GM23248 (cell line): Measurements from ENCODE around the gene LSAMP. TPM values are rescaled to one million over a fixed set of nuclear protein-coding genes. Genes with fewer than 3 reads are reported as not detected.

ENCODE experiments used
- DNase-seq: peaks from one replicate; pipeline ENCODE4 v3.0.0-alpha.2; 2015
- H2AFZ ChIP-seq: fragments of 200-600 bp; sonication (generic); 2 replicates; pipeline ENCODE4 v1.6.1; 2016; ENCODE audit warnings: antibody characterized with exemption
- H3F3A ChIP-seq: fragments of 200-600 bp; sonication (generic); 2 replicates; pipeline ENCODE4 v1.6.1; 2016; ENCODE audit warnings: mild to moderate bottlenecking, antibody characterized with exemption, mixed run types; ENCODE audit not compliant: insufficient read depth
- H3K27ac ChIP-seq: fragments of 200-600 bp; sonication (generic); 2 replicates; pipeline ENCODE4 v1.5.1; 2016; ENCODE audit warnings: mild to moderate bottlenecking
- H3K27me3 ChIP-seq: fragments of 200-600 bp; sonication (generic); replicated peaks from 2 replicates; pipeline ENCODE4 v1.6.1; 2016; ENCODE audit warnings: mild to moderate bottlenecking; ENCODE audit not compliant: insufficient read depth
- H3K36me3 ChIP-seq: fragments of 200-600 bp; sonication (generic); 2 replicates; pipeline ENCODE4 v1.6.1; 2016; ENCODE audit warnings: low read depth, mild to moderate bottlenecking
- H3K4me1 ChIP-seq: fragments of 200-600 bp; sonication (generic); 2 replicates; pipeline ENCODE4 v1.6.1; 2016; ENCODE audit warnings: mild to moderate bottlenecking; ENCODE audit not compliant: insufficient read depth
- H3K4me2 ChIP-seq: fragments of 200-600 bp; sonication (generic); one replicate; pipeline ENCODE4 v1.6.1; 2016; ENCODE audit warnings: mild to moderate bottlenecking; ENCODE audit not compliant: unreplicated experiment
- H3K4me3 ChIP-seq: fragments of 200-600 bp; sonication (generic); 2 replicates; pipeline ENCODE4 v1.5.1; 2016; ENCODE audit warnings: mild to moderate bottlenecking
- H3K79me2 ChIP-seq: fragments of 200-600 bp; sonication (generic); 2 replicates; pipeline ENCODE4 v1.6.1; 2016; ENCODE audit warnings: mild to moderate bottlenecking; ENCODE audit not compliant: insufficient read depth
- H3K9ac ChIP-seq: fragments of 200-600 bp; sonication (generic); 2 replicates; pipeline ENCODE4 v1.6.1; 2016; ENCODE audit warnings: mild to moderate bottlenecking
- H3K9me2 ChIP-seq: fragments of 200-600 bp; sonication (generic); 2 replicates; pipeline ENCODE4 v1.6.1; 2016; ENCODE audit warnings: mixed run types, mild to moderate bottlenecking, moderate library complexity; ENCODE audit not compliant: insufficient read depth
- H3K9me3 ChIP-seq: fragments of 200-600 bp; sonication (generic); one replicate; pipeline ENCODE4 v1.6.1; 2017; ENCODE audit warnings: low read depth
- H4K20me1 ChIP-seq: fragments of 200-600 bp; sonication (generic); 2 replicates; pipeline ENCODE4 v1.6.0; 2016; ENCODE audit not compliant: insufficient read depth
- EZH2 ChIP-seq: fragments of 200-600 bp; sonication (generic); IDR thresholded peaks from 2 replicates; pipeline ENCODE4 v1.6.1; 2018; ENCODE audit warnings: antibody characterized with exemption, mild to moderate bottlenecking; ENCODE audit not compliant: insufficient read depth, poor library complexity, severe bottlenecking
- EZH2phosphoT487 ChIP-seq: fragments of 200-600 bp; sonication (generic); IDR thresholded peaks from 2 replicates; pipeline ENCODE4 v1.6.1; 2018; ENCODE audit warnings: antibody characterized with exemption, moderate library complexity, mild to moderate bottlenecking, low read depth; ENCODE audit not compliant: insufficient read depth
- WGBS, 2 experiments: methylation state at CpG; one replicate each; pipeline ENCODE4 v1.1.6; 2015 to 2017; ENCODE audit warnings: low lambda C conversion rate in 2 of 2, low coverage in 1 of 2; ENCODE audit errors: missing lambda C conversion rate in 2 of 2; 5-methylcytosine and 5-hydroxymethylcytosine counted together
- in situ Hi-C: fragments of 300-500 bp; cut with MboI; formaldehyde crosslinking; loops from 2 replicates; pipeline ENCODE4 v1.15.0; 2020
- polyA plus RNA-seq: library from polyadenylated mRNA; unstranded; fragments of >200 nt; fragmentation: Nextera tagmentation; extraction: Ambion mirVana; gene quantifications from 2 replicates; pipeline ENCODE4 v1.2.1, GENCODE V29; 2016
- total RNA-seq: library from RNA; depleted of rRNA; stranded (reverse); fragments of >200 nt; shearing (Covaris generic); gene quantifications from 2 replicates; pipeline ENCODE4 v1.2.3, GENCODE V29; 2014

The LSAMP gene
- total and polyA plus RNA-seq, 2 experiments from 2014 or later, result 4.5 to 9.3 TPM

DNA sequence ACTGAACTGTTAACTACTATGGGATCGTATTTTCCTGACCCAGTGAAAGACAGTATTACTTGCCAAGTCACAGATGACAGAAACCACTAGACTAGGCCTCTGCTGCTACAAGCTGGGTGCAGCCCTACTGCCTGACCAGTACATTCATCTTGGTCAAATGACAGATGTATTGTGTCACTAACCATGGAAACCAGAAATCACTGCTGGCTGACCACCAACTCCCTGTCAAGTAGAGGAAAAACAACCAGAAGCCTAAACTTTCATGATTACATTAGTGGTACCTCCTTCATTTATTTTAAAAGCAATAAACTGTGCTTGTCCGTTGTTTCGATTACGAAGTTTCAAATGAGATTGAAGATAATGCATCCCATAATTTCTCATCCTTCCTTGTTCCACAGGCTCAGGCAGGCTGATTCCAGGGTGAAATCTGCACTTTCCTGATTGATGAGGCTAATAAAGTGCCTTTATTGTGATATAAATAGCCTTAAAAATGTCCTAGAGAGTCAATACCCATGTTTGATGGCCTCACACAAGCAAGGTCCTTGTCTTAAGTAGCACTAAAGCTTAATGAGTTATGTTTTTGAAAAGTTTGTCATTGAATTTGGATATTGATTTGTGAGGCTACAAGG lies 309.7 kb downstream of the LSAMP start:
- peak; percentile 36 for DNase-seq
- no peak overlapping the region for H3K4me3 ChIP-seq
- no peak overlapping the region for H2AFZ ChIP-seq
- no peak overlapping the region for H3K9ac ChIP-seq
- H3K4me2 ChIP-seq, result no peak overlapping the region
- H4K20me1 ChIP-seq, result no peaks in the 10 kb centered on the region
- H3K36me3 ChIP-seq, result no peaks in the 10 kb centered on the region
- 77% methylated on average over 4 of the region's 4 CpGs for WGBS, 2 experiments
- no peaks in the 10 kb centered on the region for H3K79me2 ChIP-seq
- H3K4me1 ChIP-seq, result 0 out of 2 replicates have a peak, but pooled peaks cover 7% of the 10 kb centered on the region
- H3K9me3 ChIP-seq, result no peaks in the 10 kb centered on the region
- no peaks in the 10 kb centered on the region for H3K9me2 ChIP-seq
- no peaks in the 10 kb centered on the region for H3F3A ChIP-seq
- TF ChIP-seq EZH2 (no peak), EZH2phosphoT487 (no peak)
- no peaks in the 10 kb centered on the region for H3K27me3 ChIP-seq
- in situ Hi-C loops, result loop anchor here (25.0 kb wide), 1 partner anchor 627 kb away; no protein-coding TSS in a partner anchor
- no peak overlapping the region for H3K27ac ChIP-seq

DNA sequence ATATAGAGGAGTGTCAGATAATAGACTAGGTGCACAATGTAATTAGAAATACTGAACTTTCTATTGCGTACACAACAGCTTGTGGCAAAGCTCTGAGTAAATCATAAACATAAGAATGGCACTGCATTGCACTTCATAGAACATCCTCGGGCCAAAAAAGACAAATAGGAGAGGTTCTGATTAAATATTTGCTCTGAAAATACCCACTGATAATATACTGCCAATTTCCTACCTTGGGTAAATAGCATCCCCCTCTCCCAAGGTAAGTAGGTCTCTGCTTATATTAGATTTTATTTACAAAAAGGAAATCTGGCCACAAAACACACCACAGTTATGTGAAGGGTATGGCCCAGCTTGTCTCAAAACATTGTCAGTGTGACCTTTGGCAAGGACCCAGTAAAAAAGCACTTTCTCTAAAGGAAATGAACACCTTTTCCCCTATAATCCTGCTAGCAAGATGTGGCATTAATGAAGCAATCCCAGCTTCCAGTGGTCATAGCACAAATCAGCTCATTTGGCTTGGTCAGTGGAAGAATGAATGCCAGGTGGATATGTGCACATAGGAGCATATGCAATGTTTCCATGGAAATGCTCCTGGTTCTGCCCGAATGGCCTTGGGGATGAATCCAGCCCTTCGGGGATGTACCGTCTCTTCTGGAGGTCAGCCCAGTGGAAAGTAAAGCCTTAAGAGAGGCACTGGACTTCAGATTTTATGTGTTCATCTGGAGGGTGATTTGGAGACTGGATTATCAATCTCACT lies 315.9 kb downstream of the LSAMP start:
- DNase-seq, result no peak
- H3K9me3 ChIP-seq, result no peaks in the 10 kb centered on the region
- no peaks in the 10 kb centered on the region for H3K79me2 ChIP-seq
- no peak overlapping the region for H3K9ac ChIP-seq
- in situ Hi-C loops, result loop anchor here (25.0 kb wide), 1 partner anchor 633 kb away; no protein-coding TSS in a partner anchor
- H2AFZ ChIP-seq, result no peak overlapping the region
- no peak overlapping the region for H3K27ac ChIP-seq
- no peak overlapping the region for H3K4me2 ChIP-seq
- H3K36me3 ChIP-seq, result no peaks in the 10 kb centered on the region
- H3K9me2 ChIP-seq, result no peaks in the 10 kb centered on the region
- no peak overlapping the region for H3K4me3 ChIP-seq
- no peaks in the 10 kb centered on the region for H3K4me1 ChIP-seq
- TF ChIP-seq EZH2phosphoT487 (no peak), EZH2 (no peak)
- no peaks in the 10 kb centered on the region for H3F3A ChIP-seq
- WGBS, 2 experiments, result 81% methylated on average over 5 of the region's 5 CpGs
- no peaks in the 10 kb centered on the region for H3K27me3 ChIP-seq
- H4K20me1 ChIP-seq, result no peaks in the 10 kb centered on the region

DNA sequence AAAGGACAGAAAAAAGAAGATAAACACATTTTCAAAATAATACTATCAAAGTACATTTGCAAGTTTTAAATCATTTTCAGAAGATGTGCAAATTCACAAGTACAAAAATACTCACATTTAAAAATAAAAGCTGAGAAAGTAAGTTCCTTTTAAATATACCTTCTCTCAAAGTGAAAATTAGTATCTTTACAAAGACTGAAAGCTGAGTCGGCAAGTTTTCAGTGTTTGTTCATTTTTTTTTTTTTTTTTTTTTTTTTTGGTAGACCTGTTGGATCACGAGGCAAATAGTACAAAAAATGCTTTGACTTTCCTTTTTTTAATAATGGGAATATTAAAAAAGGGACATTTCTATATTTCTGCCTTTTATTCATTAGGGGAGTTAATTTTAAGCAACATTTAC lies 317.8 kb downstream of the LSAMP start:
- WGBS, 2 experiments, result 35 to 45% methylated on average over 2 of the region's 2 CpGs
- DNase-seq, result no peak
- no peaks in the 10 kb centered on the region for H3K9me3 ChIP-seq
- H3K79me2 ChIP-seq, result no peaks in the 10 kb centered on the region
- no peak overlapping the region for H3K9ac ChIP-seq
- H3K4me2 ChIP-seq, result no peak overlapping the region
- H2AFZ ChIP-seq, result no peak overlapping the region
- H3K36me3 ChIP-seq, result no peaks in the 10 kb centered on the region
- no peaks in the 10 kb centered on the region for H3F3A ChIP-seq
- H3K9me2 ChIP-seq, result no peaks in the 10 kb centered on the region
- no peaks in the 10 kb centered on the region for H3K4me1 ChIP-seq
- in situ Hi-C loops, result loop anchor here (25.0 kb wide), 1 partner anchor 635 kb away; no protein-coding TSS in a partner anchor
- H3K4me3 ChIP-seq, result no peak overlapping the region
- H3K27me3 ChIP-seq, result no peaks in the 10 kb centered on the region
- TF ChIP-seq EZH2phosphoT487, result no peak
- TF ChIP-seq EZH2, result no peak
- H3K27ac ChIP-seq, result no peak overlapping the region
- no peaks in the 10 kb centered on the region for H4K20me1 ChIP-seq

DNA sequence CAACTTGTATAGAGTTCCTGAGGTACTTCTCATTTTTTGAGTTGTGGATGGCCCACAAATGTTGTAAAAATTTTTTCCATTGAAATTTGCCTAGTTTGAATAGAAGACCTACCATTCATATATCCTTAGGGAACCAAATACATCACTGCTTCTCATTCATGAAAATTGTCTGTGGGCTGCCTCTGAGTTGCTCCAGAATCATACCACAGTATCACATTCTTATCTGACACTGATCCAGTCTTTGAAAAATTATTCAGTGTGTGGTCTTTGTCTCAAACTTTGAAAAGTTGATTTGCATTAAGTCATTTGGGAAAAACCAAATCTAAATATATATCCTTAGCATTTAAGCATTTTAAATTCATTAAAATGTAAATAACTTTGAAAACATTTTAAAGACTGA lies 321.1 kb downstream of the LSAMP start:
- in situ Hi-C loops, result no loop called here
- no peaks in the 10 kb centered on the region for H3F3A ChIP-seq

More for the DNA sequence above, 321.1 kb downstream of the LSAMP start:
- DNase-seq, result no peak
- no peak overlapping the region for H3K27ac ChIP-seq
- H3K4me2 ChIP-seq, result no peak overlapping the region
- TF ChIP-seq EZH2phosphoT487 (no peak), EZH2 (no peak)
- no peaks in the 10 kb centered on the region for H3K79me2 ChIP-seq
- H3K27me3 ChIP-seq, result no peaks in the 10 kb centered on the region
- no peaks in the 10 kb centered on the region for H3K4me1 ChIP-seq
- H3K4me3 ChIP-seq, result no peak overlapping the region
- no peaks in the 10 kb centered on the region for H3K9me3 ChIP-seq
- no peaks in the 10 kb centered on the region for H4K20me1 ChIP-seq
- no peaks in the 10 kb centered on the region for H3K36me3 ChIP-seq
- no peaks in the 10 kb centered on the region for H3K9me2 ChIP-seq
- H2AFZ ChIP-seq, result no peak overlapping the region
- H3K9ac ChIP-seq, result no peak overlapping the region
